Neuron (in vitro differentiated cells): ENCODE results near the gene CAPN9.
"Not testable (repeated sequence)": the region's sequence is repeated elsewhere in the genome, so short reads cannot be mapped to it uniquely, and the experiment has no call there.

Source experiments
- H2AFZ ChIP-seq: one replicate; pipeline ENCODE4 v1.6.1; 2013; ENCODE audit warnings: low read depth, mild to moderate bottlenecking, inconsistent platforms, low read length, moderate library complexity
- H3K27me3 ChIP-seq: one replicate; pipeline ENCODE4 v1.6.1; 2013; ENCODE audit warnings: low read length; ENCODE audit not compliant: insufficient read depth
- H3K36me3 ChIP-seq: one replicate; pipeline ENCODE4 v1.6.1; 2013; ENCODE audit warnings: low read length; ENCODE audit not compliant: insufficient read depth
- H3K4me1 ChIP-seq: one replicate; pipeline ENCODE4 v1.6.1; 2013; ENCODE audit warnings: low read length; ENCODE audit not compliant: insufficient read depth
- H3K4me3 ChIP-seq: 2 replicates; pipeline ENCODE4 v1.5.1; 2013; ENCODE audit warnings: mild to moderate bottlenecking, low read length, moderate library complexity
- H3K9me3 ChIP-seq: one replicate; pipeline ENCODE4 v1.6.1; 2013; ENCODE audit warnings: low read length

Gene CAPN9

DNA sequence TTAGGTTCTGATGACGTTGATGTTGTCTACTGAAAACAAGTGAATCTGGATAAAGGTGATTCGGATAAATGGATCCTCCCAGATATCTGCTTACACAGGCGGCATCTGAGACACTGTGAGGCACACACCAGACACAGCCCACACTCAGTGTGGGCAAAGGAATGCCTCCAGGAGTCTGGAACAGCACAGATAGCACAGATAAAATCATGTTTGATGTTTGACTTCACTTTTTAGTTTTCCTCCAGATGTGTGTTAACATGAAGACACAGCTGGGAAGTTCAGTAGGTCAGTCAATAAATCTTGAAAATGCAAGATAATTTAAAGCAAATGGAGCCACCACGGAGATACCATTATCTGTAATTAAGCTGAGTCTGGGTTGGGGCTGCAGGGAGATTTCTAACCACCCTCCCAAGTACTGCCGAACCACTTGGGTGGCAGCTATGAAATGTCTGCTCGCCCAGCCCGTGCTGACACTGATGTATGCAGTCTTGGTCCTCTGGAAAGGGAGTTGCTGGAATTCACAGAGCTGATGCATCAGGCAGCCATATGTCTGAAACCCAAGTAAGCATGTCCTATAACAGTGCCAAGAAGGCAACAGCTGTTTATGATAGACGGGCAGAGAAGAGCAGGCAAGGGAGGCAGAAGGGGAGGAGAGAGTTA, 11.7 kb downstream of the CAPN9 start:
- H3K4me1 ChIP-seq = no peaks in the 10 kb centered on the region
- H3K4me3 ChIP-seq = no peak overlapping the region
- H3K9me3 ChIP-seq = peaks cover 5% of the 10 kb centered on the region
- H2AFZ ChIP-seq = no peak overlapping the region
- no peaks in the 10 kb centered on the region for H3K36me3 ChIP-seq
- H3K27me3 ChIP-seq = no peaks in the 10 kb centered on the region

DNA sequence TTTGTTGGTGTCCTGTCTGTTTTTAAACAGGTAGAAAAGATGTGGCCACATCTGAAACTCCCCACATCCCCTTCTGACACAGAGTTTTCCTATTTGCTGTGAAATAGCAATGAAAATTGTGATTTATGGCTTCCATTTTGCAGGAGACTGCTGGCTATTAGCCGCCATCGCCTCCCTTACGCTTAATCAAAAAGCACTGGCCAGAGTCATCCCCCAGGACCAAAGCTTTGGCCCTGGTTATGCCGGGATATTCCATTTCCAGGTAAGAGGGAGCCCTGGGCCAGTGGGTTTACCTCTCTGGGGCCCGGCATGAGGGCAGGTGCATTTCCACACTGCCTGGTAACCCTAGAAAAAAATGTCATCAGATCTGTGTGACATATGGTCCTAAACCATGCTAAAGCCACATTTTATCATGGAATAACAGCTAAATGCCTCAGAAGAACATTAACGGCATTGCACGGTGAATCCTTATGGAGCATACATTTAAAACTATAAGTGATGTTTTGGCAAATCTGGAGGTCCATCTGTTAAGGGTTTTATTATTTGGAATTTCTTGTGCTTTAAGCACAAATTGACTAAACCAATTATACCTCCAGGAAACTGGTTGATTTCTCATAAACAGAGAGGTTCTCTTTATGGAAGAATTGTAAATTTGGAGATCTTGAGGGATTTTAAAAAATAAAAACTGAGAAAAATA, 12.3 kb downstream of the CAPN9 start:
- H3K9me3 ChIP-seq = peaks cover 5% of the 10 kb centered on the region
- H2AFZ ChIP-seq = no peak overlapping the region
- no peaks in the 10 kb centered on the region for H3K4me1 ChIP-seq
- no peak overlapping the region for H3K4me3 ChIP-seq
- no peaks in the 10 kb centered on the region for H3K27me3 ChIP-seq
- no peaks in the 10 kb centered on the region for H3K36me3 ChIP-seq

- Histone ChIP-seq H3K9me3 (peaks cover 5% of the 10 kb centered on the region), H3K27me3 (no peaks in the 10 kb centered on the region), H3K4me3 (no peak overlapping the region), H3K36me3 (no peaks in the 10 kb centered on the region), H2AFZ (no peak overlapping the region), H3K4me1 (no peaks in the 10 kb centered on the region)
Measured at GRCh38 chr1:230760360-230760827, 13.2 kb downstream of the CAPN9 start.

DNA sequence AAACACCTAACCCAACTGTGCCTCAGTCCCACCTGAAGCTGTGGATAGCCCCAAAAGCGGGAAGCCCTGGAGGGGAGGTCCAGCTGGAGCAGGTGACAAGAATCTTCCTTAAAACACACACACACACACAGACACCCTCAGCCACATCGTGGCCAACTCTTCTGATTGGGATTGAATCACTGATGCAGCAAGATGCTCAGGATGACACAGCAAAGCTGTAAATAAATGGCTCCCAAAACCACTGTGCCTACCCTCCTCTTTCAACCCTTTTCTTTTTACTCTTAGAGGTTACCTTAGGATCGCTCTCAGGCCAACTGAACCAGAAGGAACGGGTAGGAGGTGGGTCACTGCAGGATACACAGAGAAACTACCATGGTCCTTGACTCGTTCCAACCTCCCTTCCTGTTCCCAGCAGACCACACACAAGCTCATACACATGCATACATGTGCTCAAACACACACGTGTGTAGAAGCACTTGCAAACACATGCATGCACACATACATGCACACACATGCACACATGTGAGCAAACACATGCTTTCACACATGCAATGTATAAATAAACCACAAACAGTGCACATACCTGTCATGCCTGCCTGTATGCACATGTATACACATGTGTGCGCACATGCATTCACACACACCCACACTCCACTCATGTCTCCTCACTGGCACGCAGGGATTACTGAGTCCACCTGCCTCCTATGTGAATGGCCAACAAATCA, 14.4 kb downstream of the CAPN9 start:
- Histone ChIP-seq H2AFZ (no peak overlapping the region), H3K27me3 (no peaks in the 10 kb centered on the region), H3K9me3 (peaks cover 4% of the 10 kb centered on the region), H3K36me3 (no peaks in the 10 kb centered on the region), H3K4me1 (no peaks in the 10 kb centered on the region), H3K4me3 (no peak overlapping the region)

DNA sequence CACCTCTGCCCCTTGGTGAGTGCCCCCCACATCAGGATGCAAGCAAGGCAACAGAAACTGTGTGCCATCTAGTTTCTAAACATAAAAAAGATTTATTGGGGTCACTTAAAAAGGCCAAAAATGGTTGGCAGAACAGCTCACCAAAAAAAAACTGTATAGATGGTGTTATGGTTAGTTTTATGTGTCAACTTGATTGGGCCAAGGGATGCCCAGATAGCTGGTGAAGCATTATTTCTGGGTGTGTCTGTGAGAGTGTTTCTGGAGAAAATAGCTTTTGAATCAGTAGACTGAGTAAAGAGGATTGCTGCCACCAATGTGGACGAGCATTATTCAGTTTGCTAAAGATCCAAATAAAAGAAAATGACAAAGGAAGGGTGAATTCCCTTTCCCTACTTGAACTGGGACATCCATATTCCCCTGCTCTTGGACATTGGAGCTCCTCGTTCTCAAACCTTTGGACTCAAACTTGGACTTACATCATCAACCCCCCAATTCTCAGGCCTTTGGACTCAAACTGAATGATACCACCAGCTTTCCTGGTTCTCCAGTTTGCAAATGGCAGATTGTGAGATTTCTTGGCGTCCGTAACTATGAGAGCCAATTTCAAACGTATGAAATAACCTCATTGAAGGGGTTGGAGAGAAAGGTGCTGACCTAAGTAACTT, 16.9 kb downstream of the CAPN9 start:
- no peaks in the 10 kb centered on the region for H3K27me3 ChIP-seq
- H3K9me3 ChIP-seq = peaks cover 4% of the 10 kb centered on the region
- no peak overlapping the region for H2AFZ ChIP-seq
- no peak overlapping the region for H3K4me3 ChIP-seq
- no peaks in the 10 kb centered on the region for H3K36me3 ChIP-seq
- H3K4me1 ChIP-seq = peaks cover 1% of the 10 kb centered on the region

- H3K27me3 ChIP-seq = no peaks in the 10 kb centered on the region
- H2AFZ ChIP-seq = no peak overlapping the region
- H3K36me3 ChIP-seq = no peaks in the 10 kb centered on the region
- H3K4me3 ChIP-seq = no peak overlapping the region
- H3K4me1 ChIP-seq = peaks cover 4% of the 10 kb centered on the region
- peaks cover 8% of the 10 kb centered on the region for H3K9me3 ChIP-seq
Measured at GRCh38 chr1:230766318-230766717, 19.1 kb downstream of the CAPN9 start.

GRCh38 chr1:230767859-230768612, 20.8 kb downstream of the CAPN9 start:
- H3K4me1 ChIP-seq, H3K27me3 ChIP-seq, H2AFZ ChIP-seq, H3K4me3 ChIP-seq, H3K9me3 ChIP-seq, H3K36me3 ChIP-seq: not testable (repeated sequence)

DNA sequence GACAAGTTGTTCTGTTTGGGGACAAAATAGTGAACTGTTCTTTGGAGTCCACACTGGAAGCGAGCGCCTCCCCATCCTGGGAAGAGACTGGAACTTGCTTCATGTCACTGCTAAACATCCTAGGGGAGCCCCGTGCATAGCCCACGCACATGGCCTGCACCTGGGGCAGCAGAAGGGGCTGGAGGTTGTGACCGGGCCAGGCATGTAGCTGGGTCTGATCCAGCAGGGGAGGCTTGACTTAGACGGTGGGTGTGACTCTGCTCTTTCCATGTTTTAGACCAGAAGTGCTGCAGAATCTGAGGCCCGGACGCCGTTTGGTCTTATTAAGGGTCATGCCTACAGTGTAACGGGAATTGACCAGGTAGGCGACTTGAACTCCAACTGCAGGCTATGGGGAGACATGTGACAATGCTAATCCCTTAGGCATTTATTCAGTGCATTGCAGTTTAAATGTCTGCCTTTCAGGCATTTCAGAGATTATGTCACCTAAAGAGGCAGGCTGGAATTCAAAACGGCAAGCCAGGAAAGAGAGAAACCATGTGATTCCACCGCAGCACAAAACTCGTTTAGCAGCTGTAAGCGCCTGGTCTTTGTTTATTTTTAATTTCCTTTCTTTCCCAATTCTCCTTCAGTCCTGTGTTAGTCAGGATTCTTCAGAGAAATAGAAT, 21.8 kb downstream of the CAPN9 start:
- Histone ChIP-seq H3K36me3 (no peaks in the 10 kb centered on the region), H3K9me3 (peaks cover 5% of the 10 kb centered on the region), H3K4me3 (no peak overlapping the region), H3K4me1 (peaks cover 4% of the 10 kb centered on the region), H2AFZ (no peak overlapping the region), H3K27me3 (no peaks in the 10 kb centered on the region)

GRCh38 chr1:230770317-230770716, 23.1 kb downstream of the CAPN9 start:
- Histone ChIP-seq H3K27me3 (no peaks in the 10 kb centered on the region), H3K4me1 (peaks cover 4% of the 10 kb centered on the region), H2AFZ (no peak overlapping the region), H3K4me3 (no peak overlapping the region), H3K9me3 (peaks cover 8% of the 10 kb centered on the region), H3K36me3 (no peaks in the 10 kb centered on the region)

DNA sequence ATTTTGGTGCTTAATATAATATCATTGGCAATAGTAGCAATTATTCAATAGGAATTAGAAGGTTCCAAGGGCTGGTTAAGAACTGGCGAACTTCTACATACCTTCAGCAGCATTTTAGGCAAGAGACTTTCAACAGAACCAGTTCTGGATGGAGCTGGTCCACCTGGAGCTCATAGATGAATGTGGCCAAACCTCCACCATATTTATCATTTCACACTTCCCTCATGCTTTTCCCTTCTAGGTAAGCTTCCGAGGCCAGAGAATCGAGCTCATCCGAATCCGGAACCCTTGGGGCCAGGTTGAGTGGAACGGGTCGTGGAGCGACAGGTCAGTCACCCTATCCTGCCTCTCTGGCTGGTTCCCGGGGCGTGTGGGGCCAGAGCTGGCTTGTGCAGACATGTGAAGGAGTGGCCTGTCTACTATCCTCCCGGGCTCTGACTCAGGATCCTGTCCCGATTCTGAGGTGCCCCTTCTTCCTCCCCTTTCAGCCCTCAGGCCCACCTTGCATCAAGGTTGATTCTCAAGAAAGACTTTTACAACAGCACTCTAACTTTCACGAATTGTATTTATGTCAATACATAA, 24.7 kb downstream of the CAPN9 start:
- Histone ChIP-seq H3K36me3 (no peaks in the 10 kb centered on the region), H3K4me3 (no peak overlapping the region), H3K27me3 (no peaks in the 10 kb centered on the region), H3K9me3 (peaks cover 6% of the 10 kb centered on the region), H3K4me1 (peaks cover 4% of the 10 kb centered on the region), H2AFZ (no peak overlapping the region)

DNA sequence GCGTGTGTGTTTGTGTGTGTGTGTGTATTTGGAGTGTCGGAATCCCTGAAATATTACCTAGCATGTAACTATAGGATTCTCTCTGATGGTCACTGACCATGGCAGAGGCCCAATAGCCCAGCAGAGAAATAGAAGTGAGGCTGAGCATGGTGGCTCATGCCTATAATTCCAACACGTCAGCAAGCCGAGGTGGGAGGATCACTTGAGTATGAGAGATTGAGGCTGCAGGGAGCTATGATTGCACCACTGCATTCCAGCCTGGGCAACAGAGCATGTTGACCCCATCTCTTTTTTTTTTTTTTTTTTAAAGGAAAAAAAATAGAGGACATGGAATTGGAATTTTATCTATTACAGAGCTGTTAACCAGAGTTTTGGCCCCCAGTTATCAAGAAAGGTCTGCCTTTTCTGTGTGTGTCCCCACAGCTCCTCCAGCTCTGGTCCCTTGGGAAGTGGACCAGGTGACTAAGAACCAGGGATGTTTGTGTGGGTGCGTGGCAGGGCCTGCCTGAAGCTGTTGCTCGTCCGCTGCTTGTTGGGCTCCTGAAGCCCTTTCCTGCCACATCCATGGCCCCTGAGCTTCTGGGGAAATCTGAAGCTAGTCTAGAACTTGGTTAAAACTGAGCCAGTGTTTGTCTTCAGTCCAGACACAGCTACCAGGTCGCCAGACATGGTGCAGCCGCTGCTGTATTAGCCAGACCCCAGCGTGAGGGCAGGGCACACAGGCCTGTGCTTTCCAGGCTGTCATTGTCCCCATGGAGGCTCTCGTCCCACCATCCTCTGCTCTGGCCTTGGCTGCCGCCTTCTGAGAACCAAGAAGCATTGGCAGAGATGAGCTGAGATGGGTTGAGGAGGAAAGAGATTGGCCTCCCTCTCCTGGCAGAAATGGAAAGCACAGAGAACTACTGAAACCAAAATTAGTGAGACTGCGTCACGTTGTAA, 25.5 kb downstream of the CAPN9 start:
- H3K36me3 ChIP-seq = no peaks in the 10 kb centered on the region
- H3K4me1 ChIP-seq = peaks cover 4% of the 10 kb centered on the region
- H3K4me3 ChIP-seq = no peak overlapping the region
- no peaks in the 10 kb centered on the region for H3K27me3 ChIP-seq
- H2AFZ ChIP-seq = no peak overlapping the region
- peaks cover 11% of the 10 kb centered on the region for H3K9me3 ChIP-seq
